ENCODE results near the gene FAU.

Gene FAU

GRCh38 chr11:65163684-65164083, 41.8 kb upstream of the FAU start:
- H3K4me3 ChIP-seq (ENCODE audit: low read depth, low read length): no peak overlapping the region
- no peak for DNase-seq (ENCODE audit: low read depth)
- no peak for TF ChIP-seq CTCF (IDR thresholded peaks at IDR 0.05; ENCODE audit: control insufficient read depth, extremely low read depth, insufficient read depth)

DNA sequence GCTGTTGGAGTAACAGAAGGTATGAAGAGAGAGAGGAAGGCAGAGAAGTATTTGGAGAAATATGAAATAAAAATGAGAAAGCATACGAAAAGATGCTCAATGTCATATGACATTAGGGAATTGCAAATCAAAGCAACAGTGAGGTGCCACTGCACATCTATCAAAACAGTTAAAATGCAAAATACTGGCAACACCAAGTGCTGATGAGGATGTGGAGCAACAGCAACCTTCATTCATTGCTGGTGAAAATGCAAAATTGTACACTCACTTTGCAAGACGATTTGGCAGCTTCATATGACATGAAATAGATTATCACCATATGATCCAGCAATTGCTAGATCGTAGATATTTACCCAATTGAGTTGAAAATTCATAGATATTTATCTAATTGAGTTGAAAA, 38.7 kb upstream of the FAU start:
- H3K4me3 ChIP-seq (ENCODE audit: low read depth, low read length): no peak overlapping the region
- DNase-seq (ENCODE audit: low read depth): no peak
- no peak for TF ChIP-seq CTCF (IDR thresholded peaks at IDR 0.05; ENCODE audit: control insufficient read depth, extremely low read depth, insufficient read depth)

GRCh38 chr11:65159012-65159411, 37.1 kb upstream of the FAU start:
- TF ChIP-seq CTCF (IDR thresholded peaks at IDR 0.05; ENCODE audit: control insufficient read depth, extremely low read depth, insufficient read depth): no peak
- no peak for DNase-seq (ENCODE audit: low read depth)
- H3K4me3 ChIP-seq (ENCODE audit: low read depth, low read length): no peak overlapping the region

GRCh38 chr11:65157336-65157735, 35.4 kb upstream of the FAU start:
- no peak overlapping the region for H3K4me3 ChIP-seq (ENCODE audit: low read depth, low read length)
- DNase-seq (ENCODE audit: low read depth): no peak
- no peak for TF ChIP-seq CTCF (IDR thresholded peaks at IDR 0.05; ENCODE audit: control insufficient read depth, extremely low read depth, insufficient read depth)

DNA sequence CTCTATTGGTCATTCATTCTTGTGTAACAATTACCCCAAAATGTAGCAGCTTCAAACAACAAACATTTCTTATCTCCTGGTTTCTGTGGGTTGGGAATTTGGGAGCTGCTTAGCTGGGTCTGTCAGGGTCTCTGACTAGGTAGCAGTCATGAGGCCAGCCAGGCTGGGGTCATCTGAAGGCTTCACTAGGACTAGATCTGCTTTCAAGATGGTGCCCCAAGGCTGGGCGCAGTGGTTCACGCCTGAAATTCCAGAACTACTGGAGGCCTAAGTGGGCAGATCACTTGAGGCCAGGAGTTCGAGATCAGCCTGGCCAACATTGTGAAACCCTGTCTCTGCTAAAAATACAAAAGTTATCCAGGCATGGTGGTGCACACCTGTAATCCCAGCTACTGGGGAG, 35.0 kb upstream of the FAU start:
- no peak for DNase-seq (ENCODE audit: low read depth)
- H3K4me3 ChIP-seq (ENCODE audit: low read depth, low read length): no peak overlapping the region
- no peak for TF ChIP-seq CTCF (IDR thresholded peaks at IDR 0.05; ENCODE audit: control insufficient read depth, extremely low read depth, insufficient read depth)

DNA sequence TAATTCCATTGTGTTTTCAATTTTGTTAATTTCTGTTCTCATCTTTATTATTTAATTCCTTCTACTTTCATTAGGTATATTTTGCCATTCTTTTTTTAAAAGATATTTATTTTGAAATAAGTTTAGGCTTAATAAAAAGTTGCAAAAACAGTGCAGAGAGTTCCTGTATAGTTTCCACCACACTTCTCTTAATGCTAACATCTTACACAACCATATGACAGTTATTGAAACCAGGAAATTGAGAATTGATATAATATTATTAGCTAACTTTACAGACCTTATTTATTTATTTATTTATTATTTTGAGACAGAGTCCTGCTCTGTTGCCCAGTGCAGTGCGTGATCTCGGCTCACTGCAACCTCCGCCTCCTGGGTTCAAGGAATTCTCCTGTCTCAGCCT, 34.3 kb upstream of the FAU start:
- TF ChIP-seq CTCF (IDR thresholded peaks at IDR 0.05; ENCODE audit: control insufficient read depth, extremely low read depth, insufficient read depth): no peak
- no peak for DNase-seq (ENCODE audit: low read depth)
- no peak overlapping the region for H3K4me3 ChIP-seq (ENCODE audit: low read depth, low read length)

GRCh38 chr11:65152122-65152521, 30.2 kb upstream of the FAU start:
- TF ChIP-seq CTCF (IDR thresholded peaks at IDR 0.05; ENCODE audit: control insufficient read depth, extremely low read depth, insufficient read depth): no peak

More at GRCh38 chr11:65152122-65152521, 30.2 kb upstream of the FAU start:
- no peak overlapping the region for H3K4me3 ChIP-seq (ENCODE audit: low read depth, low read length)
- no peak for DNase-seq (ENCODE audit: low read depth)
